ENCODE results near the gene SAP30BP. TPM values are rescaled to one million over a fixed set of nuclear protein-coding genes. Genes with fewer than 3 reads are reported as not detected.

The SAP30BP gene
- total RNA-seq, 1 experiment from 2014 or later: 105 TPM

DNA sequence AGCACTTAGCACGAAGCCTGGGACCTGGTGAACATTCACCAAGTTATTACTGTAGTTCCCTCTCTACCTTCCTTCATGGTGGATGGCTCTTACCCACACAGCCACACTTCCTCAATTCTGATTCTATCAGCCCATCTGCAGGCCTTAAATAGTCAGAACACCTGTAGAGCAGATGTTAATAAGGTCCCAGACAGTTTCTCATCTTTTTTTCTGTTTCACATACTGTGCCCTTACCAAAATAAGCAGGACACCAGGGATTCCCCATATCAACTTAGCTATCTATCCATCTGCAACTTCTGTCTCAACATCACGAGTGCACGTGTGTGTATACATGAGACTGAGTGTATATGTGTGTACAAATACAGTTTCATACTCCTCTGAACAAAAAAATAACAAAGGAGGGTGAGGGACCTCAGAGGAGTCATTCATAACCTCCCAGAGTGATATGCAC, 3.0 kb upstream of the SAP30BP start:
- no peaks in the 10 kb centered on the region for H3K9me3 ChIP-seq

DNA sequence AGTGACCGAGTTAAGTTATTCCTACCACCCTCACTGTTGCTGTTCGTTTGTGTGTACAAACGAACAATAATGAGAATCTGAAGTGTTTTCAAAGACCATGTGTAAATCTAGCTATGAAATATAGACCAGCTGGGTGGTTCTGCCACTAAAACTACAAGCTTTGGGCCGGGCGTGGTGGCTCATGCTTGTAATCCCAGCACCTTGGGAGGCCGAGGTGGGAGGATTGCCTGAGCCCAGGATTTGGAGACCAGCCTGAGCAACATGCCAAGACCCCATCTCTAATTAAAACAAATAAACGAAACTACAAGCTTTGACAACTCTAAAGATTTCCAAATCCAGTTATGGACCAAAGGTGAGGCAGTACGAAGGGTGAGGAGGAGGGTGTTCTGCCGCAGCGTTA, 1.2 kb upstream of the SAP30BP start:
- no peak for DNase-seq
- peak overlapping the region; percentile 98 for H3K4me3 ChIP-seq
- peaks cover 51% of the 10 kb centered on the region for H3K36me3 ChIP-seq
- H3K27me3 ChIP-seq: no peaks in the 10 kb centered on the region
- no peaks in the 10 kb centered on the region for H3K9me3 ChIP-seq

More for the DNA sequence above, 3.0 kb upstream of the SAP30BP start:
- DNase-seq: no peak
- Histone ChIP-seq H3K27me3 (no peaks in the 10 kb centered on the region), H3K36me3 (peaks cover 38% of the 10 kb centered on the region), H3K4me3 (no peak overlapping the region)

DNA sequence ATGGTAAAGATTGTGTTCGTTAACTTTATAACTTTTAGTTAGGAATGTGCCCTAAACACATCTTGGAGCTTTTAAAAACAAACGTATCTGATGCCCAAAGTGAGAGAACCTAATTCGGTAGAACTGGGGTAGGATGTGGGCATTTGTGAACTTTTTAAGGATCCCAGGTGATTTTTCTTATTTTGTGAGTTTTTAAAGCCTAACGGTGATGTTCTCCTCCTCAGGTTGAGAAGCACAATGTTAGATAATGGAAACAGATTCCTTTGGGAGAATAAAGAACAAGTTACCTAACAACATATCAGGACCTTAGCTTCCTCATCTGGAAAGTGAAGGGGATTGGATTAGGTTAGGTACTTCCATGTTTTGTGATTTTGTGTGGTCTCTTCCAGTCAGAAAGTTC, 687 bp downstream of the SAP30BP start:
- Histone ChIP-seq H3K36me3 (peaks cover 54% of the 10 kb centered on the region), H3K27me3 (no peaks in the 10 kb centered on the region), H3K4me3 (peak overlapping the region; percentile 98), H3K9me3 (no peaks in the 10 kb centered on the region)
- no peak for DNase-seq

DNA sequence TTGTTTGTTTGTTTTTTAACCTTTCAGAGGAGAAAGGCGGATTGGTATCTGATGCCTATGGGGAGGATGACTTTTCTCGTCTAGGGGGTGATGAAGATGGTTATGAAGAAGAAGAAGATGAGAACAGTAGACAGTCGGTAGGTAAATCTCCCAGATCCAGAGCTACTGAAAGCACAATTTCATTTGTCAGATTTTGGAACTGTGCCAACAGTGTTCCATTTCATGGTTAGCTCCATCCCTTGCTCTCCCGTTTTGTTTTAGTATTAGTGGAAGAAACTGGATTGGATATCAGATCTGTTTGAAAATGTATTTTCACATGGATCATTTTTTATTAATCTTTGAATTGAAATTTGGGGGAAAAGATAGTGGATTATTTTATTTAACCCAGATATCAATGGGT, 1.4 kb downstream of the SAP30BP start:
- H3K36me3 ChIP-seq: peaks cover 55% of the 10 kb centered on the region

DNA sequence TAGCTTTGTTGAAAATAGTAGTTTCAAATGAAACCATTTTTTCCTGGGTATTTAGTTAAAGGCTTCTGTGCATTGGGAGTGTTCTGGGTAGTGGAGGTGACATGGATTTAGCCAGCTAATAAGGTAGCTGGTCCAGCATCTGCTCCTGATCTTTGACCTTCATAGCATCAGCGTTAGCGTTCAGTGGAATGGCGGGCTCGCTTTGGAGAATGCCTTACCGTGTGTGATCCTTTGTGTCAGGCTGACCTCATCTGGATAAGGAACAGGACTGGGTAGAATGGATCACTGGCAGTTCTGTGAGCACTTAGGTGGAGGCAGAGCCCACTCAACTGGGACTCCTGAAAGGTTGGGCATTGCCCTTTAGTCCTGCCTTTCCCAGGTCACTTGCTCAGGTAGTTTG, 3.7 kb downstream of the SAP30BP start:
- Histone ChIP-seq H3K27me3 (no peaks in the 10 kb centered on the region), H3K9me3 (no peaks in the 10 kb centered on the region), H3K4me3 (no peak overlapping the region), H3K36me3 (peaks cover 59% of the 10 kb centered on the region)
- no peak for DNase-seq

More for the DNA sequence above, 1.4 kb downstream of the SAP30BP start:
- H3K4me3 ChIP-seq: peak overlapping the region; percentile 98
- no peaks in the 10 kb centered on the region for H3K27me3 ChIP-seq
- no peaks in the 10 kb centered on the region for H3K9me3 ChIP-seq
- DNase-seq: no peak

DNA sequence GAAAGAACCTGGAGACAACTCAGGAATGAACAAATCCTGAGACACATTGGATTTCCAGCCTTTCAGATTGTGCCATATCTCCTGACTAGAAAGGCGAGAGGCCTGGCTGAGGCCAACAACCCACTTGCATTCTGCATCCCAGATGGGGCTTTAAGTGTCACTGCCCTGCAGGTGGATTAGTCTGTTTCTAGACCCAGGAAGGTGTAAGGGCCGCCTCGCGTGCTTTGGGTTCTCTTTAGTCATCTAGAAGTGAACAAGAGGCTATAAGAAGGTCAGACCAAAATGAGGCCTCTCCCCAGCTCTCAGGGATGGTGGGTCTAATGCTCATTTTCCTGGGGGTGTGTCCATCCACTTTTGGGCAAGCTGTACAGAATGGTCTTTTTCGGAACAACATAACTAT, 4.9 kb downstream of the SAP30BP start:
- no peak for DNase-seq
- Histone ChIP-seq H3K4me3 (no peak overlapping the region), H3K36me3 (peaks cover 68% of the 10 kb centered on the region), H3K9me3 (no peaks in the 10 kb centered on the region), H3K27me3 (no peaks in the 10 kb centered on the region)

DNA sequence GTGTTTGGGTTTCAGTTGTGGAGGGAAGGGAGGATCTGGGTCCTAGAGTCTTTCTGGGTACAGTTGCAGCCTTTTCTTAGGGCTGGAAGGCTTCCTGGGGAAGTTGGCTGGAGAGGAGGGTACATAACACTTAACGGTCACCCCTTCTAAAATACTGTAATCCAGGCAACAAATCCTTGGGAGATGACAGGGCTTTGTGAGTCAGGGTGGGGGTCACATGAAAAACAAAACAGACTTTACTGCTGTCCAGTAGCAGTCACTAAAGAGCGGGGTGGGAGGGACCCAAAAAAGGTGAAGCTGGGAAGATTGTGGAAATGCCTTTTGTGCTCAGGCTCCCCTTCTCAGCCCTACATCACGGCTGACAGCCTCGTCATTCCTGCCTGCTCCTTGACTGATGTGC, 6.3 kb downstream of the SAP30BP start:
- DNase-seq: no peak
- H3K27me3 ChIP-seq: no peaks in the 10 kb centered on the region
- H3K4me3 ChIP-seq: no peak overlapping the region
- no peaks in the 10 kb centered on the region for H3K9me3 ChIP-seq
- H3K36me3 ChIP-seq: peaks cover 71% of the 10 kb centered on the region

DNA sequence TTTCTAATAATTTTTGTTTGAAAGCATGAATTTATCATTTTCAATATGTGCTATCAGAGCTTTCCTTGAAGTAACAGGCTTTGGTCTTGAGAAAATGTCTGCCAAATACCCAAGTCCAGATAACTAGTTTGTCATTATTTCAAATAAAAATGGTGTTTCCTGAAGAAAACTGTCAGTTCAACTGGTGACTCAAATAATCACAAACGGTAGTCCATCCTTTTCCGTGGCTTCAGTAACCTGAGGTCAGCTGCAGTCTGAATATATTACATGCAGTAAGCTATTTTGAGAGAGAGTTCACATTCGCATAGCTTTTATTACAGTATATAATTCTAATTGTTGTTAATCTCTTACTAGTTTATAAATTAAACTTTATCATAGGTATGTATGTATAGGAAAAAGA, 9.3 kb downstream of the SAP30BP start:
- Histone ChIP-seq H3K9me3 (no peaks in the 10 kb centered on the region), H3K36me3 (peaks cover 61% of the 10 kb centered on the region), H3K4me3 (no peak overlapping the region), H3K27me3 (no peaks in the 10 kb centered on the region)
- no peak for DNase-seq

DNA sequence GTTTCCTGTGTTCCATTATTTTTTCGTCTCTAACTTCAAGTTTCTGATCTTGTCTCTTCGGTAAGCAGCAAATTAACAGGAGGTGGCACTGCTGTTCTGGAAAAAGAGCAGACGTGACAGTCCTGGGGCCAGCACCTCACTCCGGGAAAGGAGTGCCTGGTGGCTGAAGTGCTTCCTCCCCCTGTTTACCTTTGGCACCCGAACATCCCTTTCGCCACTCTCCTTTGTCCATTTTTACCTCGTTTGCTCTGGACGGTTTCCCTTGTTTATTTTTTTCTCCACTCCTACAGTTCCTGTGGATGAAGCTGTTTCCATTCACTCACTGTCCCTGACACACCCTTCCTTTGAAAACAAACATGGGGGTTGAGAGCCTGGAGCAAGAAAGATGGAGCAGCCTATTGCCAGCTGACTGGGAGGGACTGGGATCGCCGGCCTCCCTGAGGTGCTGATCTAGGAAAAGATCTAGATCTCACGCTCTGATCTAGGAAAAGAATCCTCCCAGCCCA, 12.6 kb downstream of the SAP30BP start:
- Histone ChIP-seq H3K4me3 (no peak overlapping the region), H3K9me3 (no peaks in the 10 kb centered on the region), H3K36me3 (peaks cover 57% of the 10 kb centered on the region), H3K27me3 (no peaks in the 10 kb centered on the region)
- no peak for DNase-seq

DNA sequence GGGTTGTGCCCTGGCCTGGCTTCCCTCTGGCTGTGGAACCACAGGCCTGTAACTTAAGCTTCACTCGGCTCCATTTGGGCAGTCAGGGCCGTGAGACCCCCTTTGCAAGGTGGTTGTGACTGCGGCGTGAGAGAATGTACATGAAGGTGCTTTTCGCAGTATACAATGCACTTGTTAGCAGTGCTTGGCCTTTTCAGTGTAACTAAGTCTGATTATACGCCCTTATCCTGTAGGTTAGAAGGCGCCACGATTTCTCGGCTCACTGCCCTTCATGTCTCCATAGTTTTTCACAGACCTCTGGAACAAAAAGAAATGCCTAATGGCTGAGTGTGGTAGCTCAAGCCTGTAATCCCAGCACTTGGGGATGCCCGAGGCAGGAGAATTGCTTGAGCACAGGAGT, 13.3 kb downstream of the SAP30BP start:
- Histone ChIP-seq H3K36me3 (peaks cover 58% of the 10 kb centered on the region), H3K27me3 (no peaks in the 10 kb centered on the region), H3K4me3 (no peak overlapping the region), H3K9me3 (no peaks in the 10 kb centered on the region)
- DNase-seq: no peak

DNA sequence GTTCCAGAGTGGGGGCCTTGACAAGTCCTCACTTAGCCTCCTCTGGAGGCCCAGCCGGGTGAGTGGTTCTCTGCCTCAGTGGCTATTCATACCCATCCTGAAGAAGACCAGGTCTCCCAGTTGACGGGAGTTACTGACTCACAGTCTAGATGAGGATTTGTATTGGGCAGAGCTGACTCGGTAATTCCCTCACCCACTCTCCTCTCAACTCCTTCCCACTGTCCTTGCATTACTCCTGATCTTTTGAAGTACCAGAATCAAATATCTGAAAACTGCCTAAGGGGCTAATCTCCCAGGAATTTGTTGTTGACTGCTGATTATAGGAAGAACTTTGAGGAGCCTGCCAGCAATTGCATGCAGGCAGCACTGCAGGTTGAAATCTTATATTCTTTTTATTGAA, 14.2 kb downstream of the SAP30BP start:
- no peak for DNase-seq

DNA sequence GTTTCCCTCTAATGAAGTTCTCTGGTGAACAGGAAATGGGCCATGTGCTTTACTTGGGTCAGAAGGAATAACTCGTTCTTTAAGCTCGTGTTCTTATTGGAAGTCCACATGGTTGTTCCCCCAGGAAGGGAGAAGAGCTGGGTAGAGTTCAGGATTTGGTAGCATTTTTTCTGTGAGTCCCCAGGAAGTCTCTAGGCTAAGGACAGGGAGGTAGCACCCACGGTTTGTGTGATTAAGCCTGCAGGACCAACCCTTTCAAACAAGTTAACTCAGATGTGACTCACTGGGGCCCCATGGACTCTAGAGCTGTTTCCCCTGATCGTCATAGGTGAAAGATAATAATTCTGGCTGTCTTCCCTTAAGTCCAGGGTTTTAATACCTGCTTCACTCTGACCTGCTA, 16.4 kb downstream of the SAP30BP start:
- H3K36me3 ChIP-seq: peaks cover 52% of the 10 kb centered on the region

More for the DNA sequence above, 14.2 kb downstream of the SAP30BP start:
- Histone ChIP-seq H3K4me3 (no peak overlapping the region), H3K9me3 (no peaks in the 10 kb centered on the region), H3K27me3 (no peaks in the 10 kb centered on the region), H3K36me3 (peaks cover 57% of the 10 kb centered on the region)

DNA sequence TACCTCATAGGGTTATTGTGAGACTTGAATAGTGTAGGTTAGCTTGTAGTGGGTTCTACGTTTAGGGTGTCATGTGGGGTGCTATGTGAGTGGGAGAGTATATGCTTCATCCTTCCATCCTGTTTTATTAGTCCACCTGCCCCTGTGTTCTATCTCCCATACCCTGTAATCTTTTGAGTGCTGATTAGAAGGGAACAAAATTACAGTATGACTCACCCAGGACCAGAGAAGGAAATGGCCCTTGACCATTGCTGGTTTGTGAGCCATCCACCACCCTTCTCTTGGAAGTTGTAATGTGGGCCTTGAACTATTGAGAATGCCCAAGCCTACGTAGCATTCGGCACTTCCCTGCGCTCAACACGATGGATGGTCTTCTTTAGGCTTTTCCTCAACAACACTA, 17.1 kb downstream of the SAP30BP start:
- Histone ChIP-seq H3K27me3 (no peaks in the 10 kb centered on the region), H3K9me3 (no peaks in the 10 kb centered on the region), H3K4me3 (no peak overlapping the region), H3K36me3 (peaks cover 51% of the 10 kb centered on the region)
- no peak for DNase-seq

More for the DNA sequence above, 16.4 kb downstream of the SAP30BP start:
- H3K9me3 ChIP-seq: no peaks in the 10 kb centered on the region
- no peak overlapping the region for H3K4me3 ChIP-seq
- peak; percentile 38 for DNase-seq
- no peaks in the 10 kb centered on the region for H3K27me3 ChIP-seq

DNA sequence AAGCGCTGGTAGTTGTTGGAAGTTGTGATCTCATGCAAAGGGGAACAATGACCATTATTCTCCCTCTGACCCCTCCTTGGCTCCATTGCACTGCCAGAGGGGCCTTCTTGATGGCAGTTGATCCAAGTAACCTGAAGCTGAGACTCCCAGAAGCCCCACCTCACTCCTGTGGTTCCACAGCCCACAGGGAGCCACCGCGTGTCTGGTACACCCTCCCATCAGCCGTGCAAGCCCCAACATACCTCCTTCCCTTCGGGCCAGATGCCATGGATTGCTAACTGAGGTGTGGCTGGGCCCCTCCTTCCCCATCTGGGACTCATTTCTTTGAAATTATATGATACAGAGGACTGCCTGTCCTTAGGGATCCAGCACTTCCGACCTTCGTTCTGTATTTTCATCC, 17.8 kb downstream of the SAP30BP start:
- H3K9me3 ChIP-seq: no peaks in the 10 kb centered on the region
- no peak for DNase-seq

DNA sequence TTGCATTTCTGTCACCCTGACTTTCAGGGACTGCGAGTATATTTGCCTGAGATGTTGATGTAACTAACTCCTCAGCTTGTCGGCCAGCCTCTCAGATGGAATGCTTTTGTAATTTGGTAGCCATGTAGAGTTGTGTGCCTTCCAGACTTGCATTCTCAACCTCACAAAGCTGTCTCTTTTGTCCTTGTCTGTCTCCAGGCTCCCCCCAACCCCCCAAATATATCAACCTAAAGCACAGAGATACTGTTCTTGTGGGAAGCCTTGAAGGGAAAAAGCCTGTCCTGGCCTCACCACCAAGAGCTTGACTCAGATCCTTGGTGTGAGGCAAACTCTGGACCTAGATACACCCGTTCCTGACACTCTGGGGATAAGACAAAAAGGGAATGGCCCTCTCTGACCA, 18.4 kb downstream of the SAP30BP start:
- H3K4me3 ChIP-seq: no peak overlapping the region
- no peaks in the 10 kb centered on the region for H3K9me3 ChIP-seq
- H3K36me3 ChIP-seq: peaks cover 47% of the 10 kb centered on the region
- no peaks in the 10 kb centered on the region for H3K27me3 ChIP-seq
- no peak for DNase-seq

More for the DNA sequence above, 17.8 kb downstream of the SAP30BP start:
- Histone ChIP-seq H3K4me3 (no peak overlapping the region), H3K27me3 (no peaks in the 10 kb centered on the region), H3K36me3 (peaks cover 46% of the 10 kb centered on the region)

DNA sequence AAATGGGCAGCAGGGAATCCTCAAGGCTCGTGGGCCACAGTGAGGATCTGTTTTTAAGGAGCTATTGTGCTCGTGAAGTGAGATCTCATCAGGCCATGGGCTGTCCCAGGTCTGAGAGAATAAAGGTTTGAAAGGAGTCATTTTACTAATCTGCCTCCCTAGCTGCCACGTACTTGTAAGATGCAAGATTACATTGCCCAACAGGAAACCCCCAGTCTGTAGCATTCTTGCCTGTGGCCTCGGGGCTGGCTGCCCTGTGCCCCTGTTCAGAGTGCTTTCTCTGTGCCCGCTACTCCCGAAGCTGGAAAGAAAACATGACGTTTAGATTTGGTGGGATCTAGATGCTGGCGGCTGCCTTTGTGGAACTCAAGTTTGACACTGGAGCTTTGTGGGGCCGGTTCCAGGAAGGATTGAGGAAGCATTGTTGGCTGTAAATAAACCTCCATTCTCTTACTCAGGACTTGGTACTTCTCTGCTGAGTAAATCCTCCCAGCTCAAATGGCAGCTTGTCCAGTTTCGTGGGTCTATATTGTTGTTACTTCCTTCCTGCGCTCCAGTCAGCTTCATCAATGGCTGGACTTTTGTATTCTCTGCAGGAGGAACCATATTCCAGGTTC, 21.2 kb downstream of the SAP30BP start:
- no peak for DNase-seq
- Histone ChIP-seq H3K9me3 (no peaks in the 10 kb centered on the region), H3K27me3 (no peaks in the 10 kb centered on the region), H3K36me3 (peaks cover 54% of the 10 kb centered on the region), H3K4me3 (no peak overlapping the region)

DNA sequence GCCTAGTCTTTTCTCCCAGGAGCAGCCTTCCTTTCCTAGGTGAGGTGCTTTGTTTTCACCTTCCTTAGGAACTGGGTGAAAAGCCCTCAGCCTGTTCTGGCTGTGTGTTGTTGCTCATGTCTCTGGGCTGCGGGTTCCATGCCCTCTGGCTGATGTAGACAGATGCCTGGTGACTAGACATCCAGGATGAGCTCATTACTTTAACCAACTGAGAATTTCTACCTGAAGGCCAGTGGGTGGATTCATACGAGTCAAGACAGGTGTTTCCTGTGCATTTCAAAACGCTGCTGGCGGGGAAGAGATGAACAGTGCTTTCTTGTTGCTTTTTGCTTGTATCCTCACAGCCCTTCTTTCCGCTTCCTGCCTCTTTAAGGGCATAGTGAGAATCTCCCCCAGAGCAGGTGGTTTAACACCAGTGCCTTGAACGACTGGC, 22.3 kb downstream of the SAP30BP start:
- H3K36me3 ChIP-seq: peaks cover 59% of the 10 kb centered on the region
- H3K4me3 ChIP-seq: no peak overlapping the region
- no peaks in the 10 kb centered on the region for H3K9me3 ChIP-seq
- DNase-seq: no peak
- no peaks in the 10 kb centered on the region for H3K27me3 ChIP-seq

DNA sequence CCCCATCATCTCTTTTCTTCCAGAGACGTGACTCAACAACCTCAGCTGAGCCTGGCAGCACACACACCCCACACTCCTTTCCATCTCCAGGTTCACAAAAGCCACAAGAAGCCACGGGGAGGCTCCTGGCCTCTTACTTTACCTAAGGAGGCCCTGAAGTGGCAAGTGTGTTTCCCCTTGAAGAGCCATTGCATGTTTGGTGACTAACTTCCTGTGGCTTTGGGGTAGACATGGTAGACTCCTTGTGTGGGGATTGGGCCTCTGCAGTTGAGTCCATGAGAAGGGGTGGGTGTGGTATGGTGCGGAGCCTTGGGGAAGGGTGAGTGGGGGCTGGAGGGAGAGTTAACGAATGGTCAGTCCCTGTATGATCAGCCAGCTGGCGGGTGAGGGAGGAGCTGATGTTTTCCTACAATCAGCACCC, 24.2 kb downstream of the SAP30BP start:
- Histone ChIP-seq H3K9me3 (no peaks in the 10 kb centered on the region), H3K4me3 (no peak overlapping the region), H3K36me3 (peaks cover 51% of the 10 kb centered on the region), H3K27me3 (no peaks in the 10 kb centered on the region)
- DNase-seq: no peak
